Gastrocnemius medialis (tissue), 4 donors: ENCODE data around the gene MALL.
A peak's percentile ranks its signal among the peaks of the same experiment; 100 is the strongest.

ENCODE experiments used
- POLR2A ChIP-seq, 2 donors: fragments of 450-650 bp; IDR thresholded peaks; one replicate each; pipeline ENCODE4 v1.6.1; 2017; ENCODE audit warnings: antibody characterized with exemption in 2 of 2, mild to moderate bottlenecking in 2 of 2, moderate library complexity in 2 of 2
- TF ChIP-seq, protein P1 (sequence below), 5 experiments: fragments of 450-650 bp in 3 of 5; fragments of 200-600 bp in 2 of 5; sonication (generic) in 2 of 5; IDR thresholded peaks in 4 of 5; conservative IDR thresholded peaks in 1 of 5; 1 replicate in 4 of 5; 2 replicates in 1 of 5; pipeline ENCODE4 v1.5.1; 2016 to 2019; ENCODE audit warnings: antibody characterized with exemption in 5 of 5, mild to moderate bottlenecking in 3 of 5, moderate library complexity in 3 of 5

DNA sequence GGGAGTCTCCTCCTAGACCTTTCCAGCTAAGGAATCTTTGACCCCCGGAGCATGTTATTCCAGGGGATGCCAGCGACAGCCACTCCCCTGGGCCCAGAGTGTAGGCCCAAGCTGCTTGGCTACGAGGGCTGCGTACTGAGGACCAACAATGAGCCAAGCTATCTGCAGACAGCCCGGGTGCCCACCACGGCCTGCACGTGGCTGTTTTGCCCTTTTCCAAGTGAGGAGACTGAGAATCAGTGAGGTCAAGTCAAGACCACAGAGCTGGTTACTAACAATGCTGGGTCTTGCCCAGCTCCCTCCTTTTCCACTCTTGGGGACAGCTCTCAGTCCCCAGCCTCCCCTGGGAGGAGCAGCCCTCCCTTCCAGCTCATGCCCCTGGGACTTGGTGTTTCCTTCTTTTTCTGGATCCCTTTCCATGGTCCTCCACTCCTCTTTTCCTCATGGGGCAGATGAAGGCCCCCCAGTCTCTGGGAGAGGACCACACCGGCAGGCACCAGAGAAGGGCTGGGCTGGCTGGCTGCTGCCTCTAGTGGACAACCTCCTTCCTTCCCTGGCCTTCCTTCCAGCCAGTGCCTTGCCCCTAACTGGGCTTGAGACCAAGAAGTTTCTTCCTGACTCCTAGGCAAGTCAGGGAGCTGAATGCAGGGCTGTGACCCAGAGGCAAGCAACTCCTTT, 550 bp upstream of the MALL start:
- TF ChIP-seq, protein P1, sequence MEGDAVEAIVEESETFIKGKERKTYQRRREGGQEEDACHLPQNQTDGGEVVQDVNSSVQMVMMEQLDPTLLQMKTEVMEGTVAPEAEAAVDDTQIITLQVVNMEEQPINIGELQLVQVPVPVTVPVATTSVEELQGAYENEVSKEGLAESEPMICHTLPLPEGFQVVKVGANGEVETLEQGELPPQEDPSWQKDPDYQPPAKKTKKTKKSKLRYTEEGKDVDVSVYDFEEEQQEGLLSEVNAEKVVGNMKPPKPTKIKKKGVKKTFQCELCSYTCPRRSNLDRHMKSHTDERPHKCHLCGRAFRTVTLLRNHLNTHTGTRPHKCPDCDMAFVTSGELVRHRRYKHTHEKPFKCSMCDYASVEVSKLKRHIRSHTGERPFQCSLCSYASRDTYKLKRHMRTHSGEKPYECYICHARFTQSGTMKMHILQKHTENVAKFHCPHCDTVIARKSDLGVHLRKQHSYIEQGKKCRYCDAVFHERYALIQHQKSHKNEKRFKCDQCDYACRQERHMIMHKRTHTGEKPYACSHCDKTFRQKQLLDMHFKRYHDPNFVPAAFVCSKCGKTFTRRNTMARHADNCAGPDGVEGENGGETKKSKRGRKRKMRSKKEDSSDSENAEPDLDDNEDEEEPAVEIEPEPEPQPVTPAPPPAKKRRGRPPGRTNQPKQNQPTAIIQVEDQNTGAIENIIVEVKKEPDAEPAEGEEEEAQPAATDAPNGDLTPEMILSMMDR (IDR thresholded peaks at IDR 0.05 in 4 of 5, conservative IDR thresholded peaks at IDR 0.05 in 1 of 5), result peak in 3 of 5 experiments; percentile 12 to 58 (median 38)
- TF ChIP-seq POLR2A (IDR thresholded peaks at IDR 0.05), result no peak
